C4-2B (cell line): Measurements from ENCODE around the gene CA7.

Source experiments
- H3K27ac ChIP-seq: fragments of 450-650 bp; 2 replicates; pipeline ENCODE4 v1.5.1; 2017
- CTCF ChIP-seq: fragments of 450-650 bp; conservative IDR thresholded peaks from 2 replicates; pipeline ENCODE4 v1.5.1; 2017; ENCODE audit warnings: mild to moderate bottlenecking
- ZFX ChIP-seq: fragments of 450-650 bp; IDR thresholded peaks from 2 replicates; pipeline ENCODE4 v1.6.1; 2017

CA7 gene

DNA sequence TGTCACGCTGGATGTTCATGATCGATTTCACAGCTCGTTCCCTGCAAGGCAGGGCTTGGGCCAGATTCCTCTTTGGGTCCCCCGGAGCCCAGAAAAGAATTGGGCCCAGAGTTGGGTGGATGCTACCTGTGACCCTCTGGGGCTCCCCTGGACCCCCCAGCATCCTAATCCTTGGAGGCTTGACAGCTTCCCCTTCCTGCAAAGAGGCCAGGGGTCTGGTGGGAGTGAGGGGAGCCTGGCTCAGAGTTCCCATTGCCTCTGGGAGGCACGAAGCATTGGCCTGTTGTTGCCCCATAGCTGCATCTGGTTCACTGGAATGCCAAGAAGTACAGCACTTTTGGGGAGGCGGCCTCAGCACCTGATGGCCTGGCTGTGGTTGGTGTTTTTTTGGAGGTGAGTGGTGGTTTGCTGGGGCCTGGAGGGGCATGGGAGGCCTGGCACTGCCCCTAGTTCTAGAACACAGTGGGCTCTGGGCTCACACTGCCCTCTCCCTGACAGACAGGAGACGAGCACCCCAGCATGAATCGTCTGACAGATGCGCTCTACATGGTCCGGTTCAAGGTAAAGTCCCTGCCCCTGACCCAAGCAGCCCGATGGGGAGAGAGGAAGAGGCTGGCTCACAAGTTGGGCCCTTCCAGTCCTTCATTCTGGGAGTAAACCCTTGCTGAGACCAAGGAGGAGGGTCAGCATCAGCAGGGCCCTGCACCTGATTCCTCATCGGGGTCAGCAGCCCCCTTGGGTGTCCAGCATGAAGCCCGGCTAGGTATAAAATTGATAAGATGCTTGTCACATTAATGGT lies 7.2 kb downstream of the CA7 start:
- TF ChIP-seq ZFX (no peak), CTCF (no peak)
- H3K27ac ChIP-seq = no peak overlapping the region

DNA sequence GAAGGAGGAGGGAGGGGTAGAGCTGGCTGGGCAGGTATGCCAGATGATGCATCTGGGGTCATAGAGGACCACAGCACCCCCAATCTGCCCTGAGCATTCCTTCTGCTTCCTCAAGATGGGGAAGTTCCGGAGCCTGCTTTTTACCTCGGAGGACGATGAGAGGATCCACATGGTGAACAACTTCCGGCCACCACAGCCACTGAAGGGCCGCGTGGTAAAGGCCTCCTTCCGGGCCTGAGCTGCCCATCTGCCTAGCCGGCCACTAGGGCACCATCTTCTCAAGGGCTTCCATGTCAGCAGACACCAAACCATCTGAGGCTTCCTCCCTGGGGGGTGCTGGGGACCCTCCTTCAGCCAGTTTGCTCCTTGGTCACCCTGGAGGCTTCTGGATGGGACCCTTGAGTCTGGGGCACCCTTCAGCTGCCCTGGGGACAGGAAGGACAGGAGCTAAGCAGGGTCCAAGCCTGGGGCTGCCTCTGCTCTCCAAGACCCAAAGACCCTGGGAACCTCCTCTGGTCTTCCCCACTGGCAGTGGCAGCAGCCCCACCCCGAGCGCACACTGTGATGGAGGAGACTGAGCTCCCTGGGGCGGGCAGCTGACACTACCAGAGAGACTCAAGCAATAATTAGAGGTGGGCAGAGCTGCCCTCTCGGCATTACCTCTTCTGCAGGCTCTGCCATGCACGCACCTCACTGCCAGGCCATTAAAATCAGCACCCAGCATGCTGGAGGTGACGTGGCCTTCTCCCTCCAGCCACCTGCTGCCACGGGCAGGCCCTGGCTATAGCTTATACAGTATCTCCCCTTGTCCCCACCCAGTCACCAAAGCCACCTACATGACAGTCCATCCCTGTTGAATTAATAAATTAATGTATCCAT lies 9.3 kb downstream of the CA7 start:
- H3K27ac ChIP-seq = no peak overlapping the region
- TF ChIP-seq CTCF (no peak), ZFX (no peak)

- no peak for TF ChIP-seq CTCF
- TF ChIP-seq ZFX = no peak
- H3K27ac ChIP-seq = no peak overlapping the region
These were observed 12.0 kb downstream of the CA7 start for GRCh38 chr16:66856184-66856730.

- H3K27ac ChIP-seq = no peak overlapping the region
- TF ChIP-seq ZFX = no peak
- TF ChIP-seq CTCF = no peak
These were observed 12.6 kb downstream of the CA7 start for GRCh38 chr16:66856801-66857200.

GRCh38 chr16:66857437-66857836 lies 13.2 kb downstream of the CA7 start:
- H3K27ac ChIP-seq = no peak overlapping the region
- TF ChIP-seq ZFX = no peak
- TF ChIP-seq CTCF = no peak

- no peak for TF ChIP-seq ZFX
- no peak for TF ChIP-seq CTCF
- no peak overlapping the region for H3K27ac ChIP-seq
These were observed 14.7 kb downstream of the CA7 start for GRCh38 chr16:66858740-66859396.
